ENCODE data around the gene RAMP2.

DNA sequence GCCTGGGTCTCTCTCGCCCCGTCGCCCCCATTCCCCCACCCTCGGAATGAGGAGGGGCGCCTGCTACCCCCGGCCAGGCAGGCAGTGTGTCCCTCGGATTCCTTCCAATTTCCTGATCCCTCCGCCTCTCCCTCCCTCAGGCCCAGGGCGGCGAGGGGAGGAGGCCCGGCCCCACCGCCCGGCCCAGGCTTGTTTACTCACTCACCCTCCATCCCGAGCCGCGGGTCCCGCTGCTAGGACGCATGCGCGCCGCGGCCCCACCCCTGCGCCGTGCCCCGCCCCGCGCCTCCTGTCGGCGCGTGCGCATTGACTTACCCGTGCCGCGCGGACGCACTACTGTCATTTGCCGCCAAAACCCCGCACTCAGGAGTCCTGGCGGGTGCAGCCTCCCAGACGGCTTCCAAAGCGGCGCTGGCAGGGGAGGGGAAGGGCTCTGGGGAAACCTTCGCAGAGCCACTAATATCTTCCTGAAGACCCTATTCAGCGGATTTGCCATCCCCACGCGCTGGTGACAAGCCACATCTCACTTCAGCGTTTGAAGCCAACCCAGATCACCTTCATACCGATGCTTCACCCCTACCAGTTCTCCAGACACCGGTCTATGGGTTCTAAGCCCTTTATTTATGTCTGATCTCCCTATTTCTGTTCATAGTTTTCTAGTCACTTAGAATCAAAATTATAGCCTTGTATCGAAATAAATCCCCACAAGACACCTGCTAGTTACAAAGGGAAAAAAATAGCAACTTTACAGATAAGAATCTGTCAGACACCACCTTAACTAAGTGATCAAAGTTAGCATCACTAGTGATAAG lies 16.0 kb upstream of the RAMP2 start, which contains the start of gene EZH1:
- no peak for TF ChIP-seq EP300 (IDR thresholded peaks at IDR 0.05)
- TF ChIP-seq, protein P1, sequence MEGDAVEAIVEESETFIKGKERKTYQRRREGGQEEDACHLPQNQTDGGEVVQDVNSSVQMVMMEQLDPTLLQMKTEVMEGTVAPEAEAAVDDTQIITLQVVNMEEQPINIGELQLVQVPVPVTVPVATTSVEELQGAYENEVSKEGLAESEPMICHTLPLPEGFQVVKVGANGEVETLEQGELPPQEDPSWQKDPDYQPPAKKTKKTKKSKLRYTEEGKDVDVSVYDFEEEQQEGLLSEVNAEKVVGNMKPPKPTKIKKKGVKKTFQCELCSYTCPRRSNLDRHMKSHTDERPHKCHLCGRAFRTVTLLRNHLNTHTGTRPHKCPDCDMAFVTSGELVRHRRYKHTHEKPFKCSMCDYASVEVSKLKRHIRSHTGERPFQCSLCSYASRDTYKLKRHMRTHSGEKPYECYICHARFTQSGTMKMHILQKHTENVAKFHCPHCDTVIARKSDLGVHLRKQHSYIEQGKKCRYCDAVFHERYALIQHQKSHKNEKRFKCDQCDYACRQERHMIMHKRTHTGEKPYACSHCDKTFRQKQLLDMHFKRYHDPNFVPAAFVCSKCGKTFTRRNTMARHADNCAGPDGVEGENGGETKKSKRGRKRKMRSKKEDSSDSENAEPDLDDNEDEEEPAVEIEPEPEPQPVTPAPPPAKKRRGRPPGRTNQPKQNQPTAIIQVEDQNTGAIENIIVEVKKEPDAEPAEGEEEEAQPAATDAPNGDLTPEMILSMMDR (IDR thresholded peaks at IDR 0.05), result peak in 1 of 3 donors; percentile 48
- peak; percentile 63 for TF ChIP-seq POLR2A (IDR thresholded peaks at IDR 0.05)

Data from ovary (tissue), 3 donors.